ENCODE results near the gene CA5A.

DNA sequence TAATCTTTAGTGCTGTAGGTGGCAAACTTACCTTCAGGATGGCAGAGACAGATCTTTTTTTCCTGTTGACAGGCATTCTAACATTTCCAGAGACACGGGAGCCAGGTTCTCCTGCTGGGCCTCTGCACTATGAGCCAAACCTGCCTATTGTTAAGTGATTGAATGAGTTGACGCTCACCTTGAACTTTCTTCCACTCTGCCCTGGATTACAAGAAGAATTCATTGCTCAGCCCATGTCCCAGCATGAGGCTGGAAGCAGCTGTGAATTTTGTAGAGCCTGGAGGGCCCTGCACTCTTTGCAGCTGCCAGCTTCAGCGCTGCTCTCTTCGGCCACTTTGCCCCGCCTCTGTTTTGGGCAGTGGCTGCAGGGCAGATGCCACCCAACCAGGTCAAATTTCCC, 57.6 kb downstream of the CA5A start:
- TF ChIP-seq, protein P1, sequence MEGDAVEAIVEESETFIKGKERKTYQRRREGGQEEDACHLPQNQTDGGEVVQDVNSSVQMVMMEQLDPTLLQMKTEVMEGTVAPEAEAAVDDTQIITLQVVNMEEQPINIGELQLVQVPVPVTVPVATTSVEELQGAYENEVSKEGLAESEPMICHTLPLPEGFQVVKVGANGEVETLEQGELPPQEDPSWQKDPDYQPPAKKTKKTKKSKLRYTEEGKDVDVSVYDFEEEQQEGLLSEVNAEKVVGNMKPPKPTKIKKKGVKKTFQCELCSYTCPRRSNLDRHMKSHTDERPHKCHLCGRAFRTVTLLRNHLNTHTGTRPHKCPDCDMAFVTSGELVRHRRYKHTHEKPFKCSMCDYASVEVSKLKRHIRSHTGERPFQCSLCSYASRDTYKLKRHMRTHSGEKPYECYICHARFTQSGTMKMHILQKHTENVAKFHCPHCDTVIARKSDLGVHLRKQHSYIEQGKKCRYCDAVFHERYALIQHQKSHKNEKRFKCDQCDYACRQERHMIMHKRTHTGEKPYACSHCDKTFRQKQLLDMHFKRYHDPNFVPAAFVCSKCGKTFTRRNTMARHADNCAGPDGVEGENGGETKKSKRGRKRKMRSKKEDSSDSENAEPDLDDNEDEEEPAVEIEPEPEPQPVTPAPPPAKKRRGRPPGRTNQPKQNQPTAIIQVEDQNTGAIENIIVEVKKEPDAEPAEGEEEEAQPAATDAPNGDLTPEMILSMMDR (IDR thresholded peaks at IDR 0.05): no peak
- TF ChIP-seq POLR2A (IDR thresholded peaks at IDR 0.05): no peak

Measured in suprapubic skin (tissue), 3 donors.